HG02763 (cell line): ENCODE data around the gene CERCAM.
"Not testable (repeated sequence)": the region's sequence is repeated elsewhere in the genome, so short reads cannot be mapped to it uniquely, and the experiment has no call there.

Source experiments
- ATAC-seq: cut with Tn5 transposase; IDR thresholded peaks from one replicate; pipeline ENCODE4 v1.9.1; 2021; ENCODE audit warnings: mild to moderate bottlenecking, moderate library complexity; ENCODE audit not compliant: unreplicated experiment

Gene CERCAM

GRCh38 chr9:128416014-128416413 is 4.6 kb upstream of the CERCAM start:
- ATAC-seq: no peak

GRCh38 chr9:128416432-128417019 is 4.1 kb upstream of the CERCAM start:
- ATAC-seq: no peak

GRCh38 chr9:128419061-128419925 is 1.4 kb upstream of the CERCAM start:
- no peak for ATAC-seq

GRCh38 chr9:128420060-128420650 is 502 bp upstream of the CERCAM start:
- peak; percentile 61 for ATAC-seq

- no peak for ATAC-seq
Measured at GRCh38 chr9:128421482-128421996, 882 bp downstream of the CERCAM start.

GRCh38 chr9:128422022-128422782 is 1.5 kb downstream of the CERCAM start:
- ATAC-seq: not testable (repeated sequence)

- no peak for ATAC-seq
Measured at GRCh38 chr9:128422783-128423150, 2.1 kb downstream of the CERCAM start.

GRCh38 chr9:128423356-128423755 is 2.7 kb downstream of the CERCAM start:
- ATAC-seq: not testable (repeated sequence)

- ATAC-seq: no peak
Measured at GRCh38 chr9:128424268-128424780, 3.7 kb downstream of the CERCAM start.

- no peak for ATAC-seq
Measured at GRCh38 chr9:128428644-128429512, 8.2 kb downstream of the CERCAM start.

- ATAC-seq: no peak
Measured at GRCh38 chr9:128429513-128430086, 8.9 kb downstream of the CERCAM start.

- ATAC-seq: no peak
Measured at GRCh38 chr9:128431207-128431606, 10.6 kb downstream of the CERCAM start.

- no peak for ATAC-seq
Measured at GRCh38 chr9:128434340-128434739, 13.7 kb downstream of the CERCAM start.

GRCh38 chr9:128435611-128436010 is 15.0 kb downstream of the CERCAM start:
- ATAC-seq: no peak

- peak; percentile 70 for ATAC-seq
Measured at GRCh38 chr9:128438343-128439109, 17.9 kb downstream of the CERCAM start.

GRCh38 chr9:128439273-128439672 is 18.6 kb downstream of the CERCAM start:
- no peak for ATAC-seq

GRCh38 chr9:128442150-128442549 is 21.5 kb downstream of the CERCAM start:
- no peak for ATAC-seq

GRCh38 chr9:128446505-128446904 is 25.8 kb downstream of the CERCAM start:
- ATAC-seq: not testable (repeated sequence)

- no peak for ATAC-seq
Measured at GRCh38 chr9:128448746-128449145, 28.1 kb downstream of the CERCAM start.
